Activated gamma-delta T cell treated with anti-CD3 and anti-CD28 coated beads, Interleukin-2, amount 50 U/mL, for 16 hours (primary cell): ENCODE data around the gene SH3BP4.

Source experiments
- DNase-seq: peaks from one replicate; pipeline ENCODE4 v3.0.0-alpha.2; 2020; ENCODE audit warnings: low read depth

The SH3BP4 gene

DNA sequence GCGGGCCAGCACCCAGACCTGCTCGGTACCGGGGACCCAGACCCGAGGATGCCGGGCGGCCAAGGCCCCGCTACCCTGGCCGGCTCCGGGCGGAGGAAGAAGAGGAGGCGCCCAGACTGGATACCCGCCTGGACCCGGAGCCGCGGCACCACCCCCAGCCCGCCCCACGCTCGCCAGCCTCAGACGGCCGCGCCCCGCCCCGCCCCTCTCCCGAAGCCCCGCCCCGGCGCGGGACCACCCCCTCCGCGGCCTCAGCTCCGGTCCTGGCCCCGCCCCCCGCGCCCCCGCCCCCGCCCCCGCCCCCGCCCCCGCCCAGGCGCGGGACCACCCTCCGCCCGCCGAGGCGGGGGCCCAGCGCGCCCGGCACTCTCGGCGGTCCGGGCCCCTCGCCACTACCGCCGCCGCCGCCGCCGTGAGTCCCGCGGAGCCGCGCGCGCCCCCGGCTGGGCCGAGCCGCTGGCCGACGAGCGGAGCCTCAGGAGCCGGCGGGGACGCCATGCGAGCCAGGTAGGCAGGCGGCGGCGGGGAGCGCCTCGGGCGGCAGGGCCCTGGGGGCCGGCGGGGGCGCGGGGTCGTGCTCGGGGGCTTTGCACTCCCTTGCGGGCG is at the start of gene SH3BP4:
TSS of gene SH3BP4 (plus strand) at position 354 of the 606 bp plus-strand sequence. CDS start 82,986 bp downstream, outside the sequence.
- no peak for DNase-seq

DNA sequence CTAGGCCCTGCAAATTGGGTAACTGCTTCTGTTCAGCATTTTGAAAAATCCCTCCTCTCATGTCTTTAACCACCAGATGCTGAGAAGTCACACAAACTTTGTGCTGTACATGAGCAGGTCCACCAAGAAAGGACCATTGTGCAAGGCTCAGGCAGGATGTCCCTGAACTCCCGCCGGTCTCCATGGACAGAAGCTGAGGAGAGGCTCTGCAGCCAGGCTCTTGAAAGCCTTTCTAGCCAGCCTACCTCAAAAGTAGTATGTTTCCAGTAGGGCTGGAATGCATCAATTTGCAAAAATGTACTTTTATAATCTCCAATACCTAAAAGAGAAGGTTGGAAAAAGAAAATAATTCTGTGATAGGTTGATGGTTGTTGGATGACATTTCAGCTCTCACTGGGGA is 47.0 kb upstream of the SH3BP4 start:
- DNase-seq, result no peak

DNA sequence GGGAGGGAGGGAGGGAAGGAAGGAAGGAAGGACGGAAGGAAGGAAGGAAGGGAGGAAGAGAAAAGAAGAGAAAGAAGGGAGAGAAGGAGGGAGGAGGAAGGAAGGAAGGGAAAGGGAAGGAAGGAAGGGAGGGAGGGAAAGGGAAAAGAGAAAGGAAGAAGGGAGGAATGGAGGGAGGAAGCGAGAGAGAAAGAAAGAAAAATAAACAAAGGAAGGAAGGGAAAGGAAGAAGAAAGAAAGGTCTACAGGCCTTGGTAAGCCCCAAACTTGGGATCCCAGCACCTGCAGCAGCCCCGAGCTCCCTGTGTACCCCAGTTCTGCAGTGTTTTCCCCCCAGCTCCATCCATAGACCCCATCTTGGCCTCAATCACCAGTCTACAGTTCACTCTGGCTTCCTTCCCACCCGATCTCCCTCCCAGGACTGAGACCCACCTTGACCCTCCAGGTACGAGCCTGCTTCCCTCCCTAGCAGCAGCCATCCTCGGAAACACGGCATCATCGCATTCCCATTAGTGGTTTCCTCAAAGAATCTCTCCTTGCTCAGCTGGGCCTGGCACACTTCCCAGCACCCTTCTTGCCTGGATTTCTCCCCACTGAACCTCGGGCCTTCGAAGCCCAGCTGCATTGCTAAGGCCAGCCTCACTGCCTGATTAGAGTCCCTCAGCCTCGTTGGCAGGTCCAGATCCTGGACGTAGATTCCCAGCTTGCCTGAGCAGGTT is 46.1 kb upstream of the SH3BP4 start:
- no peak for DNase-seq

GRCh38 chr2:234910186-234910679 is 41.6 kb upstream of the SH3BP4 start:
- DNase-seq, result no peak

DNA sequence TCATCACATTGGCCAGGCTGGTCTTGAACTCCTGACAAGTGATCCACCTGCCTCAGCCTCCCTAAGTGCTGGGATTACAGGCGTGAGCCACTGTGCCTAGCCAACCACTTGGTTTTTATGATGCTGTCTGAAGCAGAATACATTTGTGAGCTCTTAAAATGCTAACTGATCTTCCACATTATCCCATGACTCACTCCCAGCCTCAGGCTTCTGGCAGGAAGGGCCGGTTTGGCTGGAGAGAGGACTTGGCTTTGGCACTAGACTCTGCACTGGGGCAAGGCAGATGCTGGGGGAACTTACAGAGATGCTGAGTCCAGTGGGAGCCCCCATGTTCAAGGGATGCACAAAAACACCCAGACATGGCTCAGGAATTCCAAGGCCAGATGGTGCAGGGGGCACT is 40.5 kb upstream of the SH3BP4 start:
- no peak for DNase-seq

DNA sequence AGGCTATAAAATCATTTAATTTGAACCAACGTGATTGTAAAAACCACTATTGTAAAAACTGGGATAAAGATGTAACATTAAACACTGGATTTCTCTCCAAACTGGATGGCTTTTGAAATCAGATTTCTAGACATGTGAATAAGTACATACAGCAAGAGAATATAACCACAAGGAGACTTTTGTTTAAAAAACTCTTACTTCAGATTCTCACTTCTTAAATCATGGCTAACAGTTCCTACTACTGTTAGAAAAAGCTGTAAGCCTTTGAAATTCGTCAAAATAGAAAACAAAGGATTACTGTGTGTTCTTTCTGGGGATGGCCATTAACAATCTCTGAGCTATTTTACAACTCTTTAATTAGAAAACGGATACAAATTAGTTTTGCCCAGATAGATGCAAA is 39.4 kb upstream of the SH3BP4 start:
- DNase-seq, result no peak

GRCh38 chr2:234913208-234913626 is 38.6 kb upstream of the SH3BP4 start:
- DNase-seq, result no peak

DNA sequence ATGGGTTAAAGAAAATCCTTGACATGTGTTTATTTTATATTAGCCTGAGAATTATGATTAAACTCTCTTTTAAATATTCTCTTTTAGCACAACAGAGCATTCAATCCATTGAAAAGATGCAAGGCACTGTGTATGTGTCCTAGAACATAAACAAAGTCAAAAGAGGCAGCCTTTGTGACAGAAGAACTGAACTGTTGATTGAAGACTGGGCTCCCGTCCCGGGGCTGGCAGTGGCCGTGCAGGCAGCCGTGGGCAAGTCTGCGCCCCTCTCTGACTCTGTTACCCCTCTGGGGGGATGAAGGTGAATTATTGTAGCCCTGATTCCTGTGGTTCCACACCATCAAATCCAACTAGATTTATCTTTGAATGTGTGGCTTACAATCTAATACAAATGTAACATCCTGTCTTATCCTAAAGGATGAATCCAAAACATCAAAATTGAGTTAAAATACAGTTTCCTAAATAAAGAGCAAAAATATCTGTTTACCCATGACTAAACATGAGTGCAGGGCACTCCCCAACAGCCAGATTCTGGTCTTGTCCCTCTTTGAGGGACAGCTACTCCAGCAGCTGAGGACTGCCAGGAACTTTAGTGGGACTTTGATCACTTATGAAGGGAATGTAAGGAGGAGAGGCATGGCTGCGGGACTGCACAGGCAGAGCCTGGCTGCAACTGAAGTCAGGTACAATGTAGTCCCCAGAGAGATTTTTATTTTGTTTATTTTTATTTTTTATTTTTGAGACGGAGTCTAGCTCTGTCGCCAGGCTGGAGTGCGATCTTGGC is 37.3 kb upstream of the SH3BP4 start:
- no peak for DNase-seq

DNA sequence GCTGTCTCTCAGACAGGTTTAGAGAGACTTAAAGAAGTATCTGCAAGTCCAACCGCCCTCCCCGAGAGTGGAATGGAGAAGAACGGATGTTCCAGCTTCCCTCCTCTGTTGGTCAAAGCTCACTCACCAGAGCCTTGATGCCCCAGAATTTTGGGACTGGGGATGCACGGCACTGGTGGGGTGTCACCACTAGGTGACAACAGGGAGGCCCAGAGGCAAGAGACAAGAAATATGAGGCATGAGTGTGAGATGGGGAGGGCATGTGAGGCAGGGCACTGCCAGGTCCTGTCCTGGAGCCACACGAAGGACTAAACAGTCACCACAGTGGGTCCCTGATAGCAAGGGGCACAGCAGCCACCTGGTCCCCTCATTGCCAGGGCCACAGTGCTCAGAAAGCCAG is 35.1 kb upstream of the SH3BP4 start:
- DNase-seq, result no peak

- no peak for DNase-seq
These were observed 34.4 kb upstream of the SH3BP4 start for GRCh38 chr2:234917211-234917975.

DNA sequence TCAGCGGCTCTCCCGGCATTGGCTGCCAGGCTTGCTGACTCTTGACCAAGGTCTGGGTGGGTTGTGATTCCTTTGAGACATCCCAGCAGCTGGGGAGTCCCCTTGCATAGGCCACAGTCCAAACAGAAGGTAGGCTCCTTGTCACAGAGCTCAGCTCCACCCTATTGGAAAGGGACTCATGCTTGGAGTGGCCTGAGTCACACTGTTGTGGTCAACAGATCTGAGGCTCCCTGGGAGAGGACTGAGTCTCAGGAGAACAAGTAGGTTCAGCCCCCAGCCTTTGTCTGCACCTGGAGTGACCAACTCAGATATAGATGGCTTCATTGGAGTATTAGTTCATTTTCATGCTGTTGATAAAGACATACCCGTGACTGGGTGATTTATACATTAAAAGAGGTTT is 32.1 kb upstream of the SH3BP4 start:
- DNase-seq, result no peak

- no peak for DNase-seq
These were observed 31.0 kb upstream of the SH3BP4 start for GRCh38 chr2:234920836-234921235.

- DNase-seq, result no peak
These were observed 22.8 kb upstream of the SH3BP4 start for GRCh38 chr2:234929002-234929401.

DNA sequence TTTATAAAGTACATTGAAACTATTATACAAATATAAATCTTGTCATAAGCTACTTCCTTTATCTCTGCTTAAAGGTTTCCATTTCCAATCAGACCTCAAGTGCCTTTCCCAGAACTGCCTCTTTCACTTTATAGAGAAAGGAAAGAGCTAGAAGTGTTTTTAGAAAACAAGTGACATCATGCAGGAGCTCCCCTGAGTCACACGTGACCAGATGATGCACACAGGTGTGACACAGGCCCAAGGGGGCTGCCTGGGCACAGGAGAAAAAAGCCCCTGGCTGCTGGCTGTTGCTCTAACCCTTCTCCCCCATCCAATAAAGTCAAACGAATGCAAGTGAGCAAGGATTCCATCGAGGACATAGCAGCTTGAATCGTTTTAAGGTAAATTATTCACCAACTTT is 21.4 kb upstream of the SH3BP4 start:
- DNase-seq, result no peak

DNA sequence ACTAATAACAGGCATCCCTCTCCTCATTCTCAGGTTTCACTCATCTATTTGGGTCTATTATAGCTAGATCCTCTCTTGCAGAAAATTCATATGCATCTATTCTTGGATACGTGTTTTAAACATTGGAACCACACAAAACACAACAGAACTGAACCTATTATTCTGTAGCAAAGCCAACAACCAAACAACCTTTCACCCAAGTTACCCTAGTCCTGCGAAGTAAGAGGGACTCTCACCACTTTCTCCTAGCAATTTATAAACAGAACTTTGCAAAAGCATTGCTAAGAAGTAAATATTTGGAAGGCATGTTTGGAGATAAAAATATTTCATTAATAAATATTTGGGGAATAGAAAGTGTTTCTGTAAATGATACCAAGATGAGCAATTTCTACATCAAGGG is 20.4 kb upstream of the SH3BP4 start:
- DNase-seq, result no peak

- no peak for DNase-seq
These were observed 19.1 kb upstream of the SH3BP4 start for GRCh38 chr2:234932591-234933168.

GRCh38 chr2:234935311-234935710 is 16.5 kb upstream of the SH3BP4 start:
- no peak for DNase-seq

DNA sequence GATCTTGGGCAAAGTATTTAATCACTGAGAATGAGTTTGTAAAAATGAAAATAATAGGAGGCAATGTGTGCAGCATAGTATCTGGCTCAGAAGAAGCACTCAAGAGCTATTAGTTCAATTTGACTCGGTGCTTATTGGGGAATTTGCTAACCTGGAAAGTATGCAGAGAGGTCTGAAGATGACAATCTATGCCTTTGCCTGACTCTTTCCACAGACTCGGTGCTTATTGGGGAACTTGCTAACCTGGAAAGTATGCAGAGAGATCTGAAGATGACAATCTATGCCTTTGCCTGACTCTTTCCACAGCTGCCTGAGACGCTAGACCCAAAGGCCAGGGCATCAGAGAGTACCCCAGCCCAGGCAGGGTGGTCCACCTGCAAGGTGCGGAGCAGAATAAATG is 12.2 kb upstream of the SH3BP4 start:
- no peak for DNase-seq

- no peak for DNase-seq
These were observed 11.8 kb upstream of the SH3BP4 start for GRCh38 chr2:234939996-234940395.

- DNase-seq, result no peak
These were observed 11.3 kb upstream of the SH3BP4 start for GRCh38 chr2:234940527-234940926.

GRCh38 chr2:234945339-234945873 is 6.4 kb upstream of the SH3BP4 start:
- DNase-seq, result no peak

- DNase-seq, result no peak
These were observed 4.3 kb upstream of the SH3BP4 start for GRCh38 chr2:234947556-234947955.
